ENCODE measurements around the gene MAP2. TPM values are rescaled to one million over a fixed set of nuclear protein-coding genes. Genes with fewer than 3 reads are reported as not detected.

Gene MAP2
- total RNA-seq, 1 experiment from 2014 or later, result 7.4 TPM

DNA sequence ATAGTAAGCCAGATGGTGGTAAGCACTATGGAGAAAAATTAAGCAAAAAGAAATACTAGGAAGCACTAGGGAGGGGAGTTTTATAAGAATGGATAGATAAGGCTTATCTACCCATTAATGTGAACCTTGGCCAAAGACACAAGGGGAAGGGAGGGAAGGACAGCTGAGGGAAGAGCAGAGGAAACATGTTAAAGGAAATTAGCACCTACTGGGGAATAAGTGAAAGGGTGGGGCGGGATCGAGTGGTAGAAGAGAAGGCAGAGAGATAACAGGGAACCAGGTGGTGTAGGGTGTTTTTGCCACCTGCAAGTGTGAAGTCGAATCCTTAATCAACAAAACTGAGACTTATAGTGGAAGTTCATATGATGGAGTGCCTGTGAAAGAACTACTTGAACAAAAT lies 349.5 kb downstream of the MAP2 start (continued):
- TF ChIP-seq, protein P1, sequence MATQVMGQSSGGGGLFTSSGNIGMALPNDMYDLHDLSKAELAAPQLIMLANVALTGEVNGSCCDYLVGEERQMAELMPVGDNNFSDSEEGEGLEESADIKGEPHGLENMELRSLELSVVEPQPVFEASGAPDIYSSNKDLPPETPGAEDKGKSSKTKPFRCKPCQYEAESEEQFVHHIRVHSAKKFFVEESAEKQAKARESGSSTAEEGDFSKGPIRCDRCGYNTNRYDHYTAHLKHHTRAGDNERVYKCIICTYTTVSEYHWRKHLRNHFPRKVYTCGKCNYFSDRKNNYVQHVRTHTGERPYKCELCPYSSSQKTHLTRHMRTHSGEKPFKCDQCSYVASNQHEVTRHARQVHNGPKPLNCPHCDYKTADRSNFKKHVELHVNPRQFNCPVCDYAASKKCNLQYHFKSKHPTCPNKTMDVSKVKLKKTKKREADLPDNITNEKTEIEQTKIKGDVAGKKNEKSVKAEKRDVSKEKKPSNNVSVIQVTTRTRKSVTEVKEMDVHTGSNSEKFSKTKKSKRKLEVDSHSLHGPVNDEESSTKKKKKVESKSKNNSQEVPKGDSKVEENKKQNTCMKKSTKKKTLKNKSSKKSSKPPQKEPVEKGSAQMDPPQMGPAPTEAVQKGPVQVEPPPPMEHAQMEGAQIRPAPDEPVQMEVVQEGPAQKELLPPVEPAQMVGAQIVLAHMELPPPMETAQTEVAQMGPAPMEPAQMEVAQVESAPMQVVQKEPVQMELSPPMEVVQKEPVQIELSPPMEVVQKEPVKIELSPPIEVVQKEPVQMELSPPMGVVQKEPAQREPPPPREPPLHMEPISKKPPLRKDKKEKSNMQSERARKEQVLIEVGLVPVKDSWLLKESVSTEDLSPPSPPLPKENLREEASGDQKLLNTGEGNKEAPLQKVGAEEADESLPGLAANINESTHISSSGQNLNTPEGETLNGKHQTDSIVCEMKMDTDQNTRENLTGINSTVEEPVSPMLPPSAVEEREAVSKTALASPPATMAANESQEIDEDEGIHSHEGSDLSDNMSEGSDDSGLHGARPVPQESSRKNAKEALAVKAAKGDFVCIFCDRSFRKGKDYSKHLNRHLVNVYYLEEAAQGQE (IDR thresholded peaks at IDR 0.05; ENCODE audit: low read depth), result no peak
- TF ChIP-seq JUND (IDR thresholded peaks at IDR 0.05), result no peak
